Progenitor cell of endocrine pancreas (in vitro differentiated cells): Measurements from ENCODE around the gene CCDC69. TPM values are rescaled to one million over a fixed set of nuclear protein-coding genes. Genes with fewer than 3 reads are reported as not detected.

ENCODE experiments used
- DNase-seq: peaks from one replicate; pipeline ENCODE4 v3.0.0; 2021; ENCODE audit warnings: low spot score; ENCODE audit not compliant: unreplicated experiment
- H3K27ac Mint-ChIP-seq: 2 replicates; pipeline ENCODE4 v1.8.0; 2021; ENCODE audit warnings: mild to moderate bottlenecking, moderate library complexity, mixed read lengths
- H3K27me3 Mint-ChIP-seq: 2 replicates; pipeline ENCODE4 v1.8.0; 2021; ENCODE audit warnings: mixed read lengths
- H3K36me3 Mint-ChIP-seq: 2 replicates; pipeline ENCODE4 v1.8.0; 2022; ENCODE audit warnings: mixed read lengths; ENCODE audit not compliant: insufficient read depth
- H3K4me1 Mint-ChIP-seq: 2 replicates; pipeline ENCODE4 v1.8.0; 2021; ENCODE audit warnings: low read depth, mixed read lengths
- H3K4me3 Mint-ChIP-seq: 2 replicates; pipeline ENCODE4 v1.8.0; 2021; ENCODE audit warnings: low read depth, mild to moderate bottlenecking, moderate library complexity, mixed read lengths
- H3K9me3 Mint-ChIP-seq: 2 replicates; pipeline ENCODE4 v1.8.0; 2021; ENCODE audit warnings: low read depth, mixed read lengths
- total RNA-seq: library from RNA; stranded (reverse); gene quantifications from 2 replicates; pipeline ENCODE4 v1.2.1, GENCODE V29; 2021
- TF ChIP-seq, protein P1 (sequence below): fragments of 200-600 bp; sonication (generic); IDR thresholded peaks from one replicate; pipeline ENCODE4 v1.5.0; 2021; ENCODE audit warnings: antibody characterized with exemption, mild to moderate bottlenecking; ENCODE audit not compliant: unreplicated experiment

CCDC69 gene
- total RNA-seq, 1 donor from 2014 or later = 4.6 TPM

DNA sequence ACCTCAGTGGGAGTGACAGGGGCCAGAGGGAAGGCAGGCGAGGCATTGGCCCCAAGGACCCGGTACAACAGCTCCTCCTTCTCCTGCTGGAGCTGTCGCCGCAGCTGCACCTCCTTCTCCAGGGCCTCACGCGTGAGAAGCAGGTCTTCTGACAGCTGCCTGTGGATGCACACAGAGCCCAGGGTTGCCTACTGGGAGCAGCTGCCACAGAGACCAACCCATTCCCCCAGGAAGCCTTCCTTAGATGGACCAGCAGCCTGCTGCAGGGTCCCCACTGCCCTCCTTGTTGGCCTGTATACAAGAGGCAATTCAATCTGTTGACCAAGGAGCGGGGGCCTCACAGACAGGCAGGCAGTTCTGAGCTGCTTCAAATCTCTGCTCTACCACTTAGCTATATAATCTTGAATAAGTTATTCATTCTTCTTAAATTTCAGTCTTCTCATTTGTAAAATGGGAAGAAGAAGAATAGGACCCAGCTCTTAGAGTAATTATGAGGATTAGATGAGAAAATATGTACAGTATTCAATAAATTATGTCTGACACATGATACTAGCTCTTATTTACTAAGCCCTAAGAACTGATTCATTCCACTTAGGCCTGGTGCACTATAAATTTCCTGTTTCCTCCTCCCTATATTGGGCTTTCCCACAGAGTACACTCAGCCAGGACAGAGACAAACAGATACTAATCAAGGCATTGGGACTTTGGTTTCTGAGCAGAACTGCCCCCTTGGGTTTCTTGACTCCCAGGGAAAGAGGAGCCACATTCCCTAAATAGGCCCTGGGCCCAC lies 40.2 kb downstream of the CCDC69 start:
- Mint-ChIP-seq H3K36me3 (no peaks in the 10 kb centered on the region), H3K9me3 (no peaks in the 10 kb centered on the region), H3K27ac (no peak overlapping the region), H3K4me3 (no peak overlapping the region), H3K27me3 (no peaks in the 10 kb centered on the region), H3K4me1 (no peaks in the 10 kb centered on the region)
- DNase-seq = no peak
- TF ChIP-seq, protein P1, sequence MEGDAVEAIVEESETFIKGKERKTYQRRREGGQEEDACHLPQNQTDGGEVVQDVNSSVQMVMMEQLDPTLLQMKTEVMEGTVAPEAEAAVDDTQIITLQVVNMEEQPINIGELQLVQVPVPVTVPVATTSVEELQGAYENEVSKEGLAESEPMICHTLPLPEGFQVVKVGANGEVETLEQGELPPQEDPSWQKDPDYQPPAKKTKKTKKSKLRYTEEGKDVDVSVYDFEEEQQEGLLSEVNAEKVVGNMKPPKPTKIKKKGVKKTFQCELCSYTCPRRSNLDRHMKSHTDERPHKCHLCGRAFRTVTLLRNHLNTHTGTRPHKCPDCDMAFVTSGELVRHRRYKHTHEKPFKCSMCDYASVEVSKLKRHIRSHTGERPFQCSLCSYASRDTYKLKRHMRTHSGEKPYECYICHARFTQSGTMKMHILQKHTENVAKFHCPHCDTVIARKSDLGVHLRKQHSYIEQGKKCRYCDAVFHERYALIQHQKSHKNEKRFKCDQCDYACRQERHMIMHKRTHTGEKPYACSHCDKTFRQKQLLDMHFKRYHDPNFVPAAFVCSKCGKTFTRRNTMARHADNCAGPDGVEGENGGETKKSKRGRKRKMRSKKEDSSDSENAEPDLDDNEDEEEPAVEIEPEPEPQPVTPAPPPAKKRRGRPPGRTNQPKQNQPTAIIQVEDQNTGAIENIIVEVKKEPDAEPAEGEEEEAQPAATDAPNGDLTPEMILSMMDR = no peak

- Mint-ChIP-seq H3K27ac (no peak overlapping the region), H3K36me3 (no peaks in the 10 kb centered on the region), H3K9me3 (no peaks in the 10 kb centered on the region), H3K4me1 (no peaks in the 10 kb centered on the region), H3K27me3 (no peaks in the 10 kb centered on the region), H3K4me3 (no peak overlapping the region)
- DNase-seq = no peak
- TF ChIP-seq, protein P1 = no peak
Measured at GRCh38 chr5:151182976-151183375, 40.9 kb downstream of the CCDC69 start.

- H3K9me3 Mint-ChIP-seq = no peaks in the 10 kb centered on the region
- no peak overlapping the region for H3K4me3 Mint-ChIP-seq
- H3K27ac Mint-ChIP-seq = no peak overlapping the region
- TF ChIP-seq, protein P1 = no peak
- H3K4me1 Mint-ChIP-seq = no peaks in the 10 kb centered on the region
- no peaks in the 10 kb centered on the region for H3K27me3 Mint-ChIP-seq
- H3K36me3 Mint-ChIP-seq = no peaks in the 10 kb centered on the region
- DNase-seq = no peak
Measured at GRCh38 chr5:151182524-151182900, 41.4 kb downstream of the CCDC69 start.

DNA sequence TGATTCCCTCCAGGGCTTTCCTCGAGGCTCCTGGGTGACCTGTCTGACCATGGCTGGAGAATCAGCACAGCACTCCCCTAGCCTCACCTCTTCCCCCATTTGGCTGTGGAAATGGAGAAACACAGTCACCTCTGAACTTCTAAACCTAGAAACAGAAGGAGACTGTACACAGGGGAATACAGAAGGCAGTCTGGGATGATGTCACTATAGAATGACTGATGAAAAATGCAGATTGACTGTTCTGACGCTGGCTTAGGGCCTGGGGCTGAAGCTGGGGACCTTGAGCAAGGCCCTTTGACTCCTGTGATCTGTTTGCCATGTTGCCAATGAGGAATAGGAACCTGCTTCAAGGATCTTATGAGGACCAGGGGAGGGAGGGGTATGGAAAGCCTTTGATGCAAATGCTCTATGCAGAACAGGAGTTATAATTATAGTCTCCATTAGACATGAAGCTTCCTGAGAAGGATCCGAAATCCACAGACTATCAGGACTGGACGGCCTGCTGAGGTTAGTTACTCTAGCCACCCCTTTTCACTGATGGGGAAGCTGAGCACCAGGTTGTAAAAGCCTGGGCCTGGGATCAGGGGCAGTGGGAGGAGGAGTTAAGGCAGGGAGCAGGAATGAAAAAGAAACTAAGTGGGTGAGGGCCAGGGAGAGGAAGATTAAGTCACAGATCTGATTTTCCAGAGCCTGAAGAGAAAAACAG lies 41.9 kb downstream of the CCDC69 start:
- H3K4me1 Mint-ChIP-seq = no peaks in the 10 kb centered on the region
- H3K27me3 Mint-ChIP-seq = no peaks in the 10 kb centered on the region
- no peaks in the 10 kb centered on the region for H3K9me3 Mint-ChIP-seq
- TF ChIP-seq, protein P1 = no peak
- peak overlapping the region; percentile 82 for H3K27ac Mint-ChIP-seq
- H3K36me3 Mint-ChIP-seq = no peaks in the 10 kb centered on the region
- H3K4me3 Mint-ChIP-seq = no peak overlapping the region
- DNase-seq = no peak

GRCh38 chr5:151180291-151180690 lies 43.6 kb downstream of the CCDC69 start:
- no peaks in the 10 kb centered on the region for H3K9me3 Mint-ChIP-seq

More at GRCh38 chr5:151180291-151180690, 43.6 kb downstream of the CCDC69 start:
- Mint-ChIP-seq H3K4me1 (no peaks in the 10 kb centered on the region), H3K27me3 (no peaks in the 10 kb centered on the region), H3K36me3 (no peaks in the 10 kb centered on the region), H3K27ac (no peak overlapping the region), H3K4me3 (no peak overlapping the region)
- TF ChIP-seq, protein P1 = no peak
- DNase-seq = no peak
